ENCODE results near the gene TRAF2. TPM values are rescaled to one million over a fixed set of nuclear protein-coding genes. Genes with fewer than 3 reads are reported as not detected.

Gene TRAF2
- total and polyA plus RNA-seq, 2 of the 13 experiments (the other 11 are each of a cell fraction or from before 2014, with no cell fraction given) = 12.4 to 13.6 TPM

- TF ChIP-seq ZNF609 (CRISPR knock-in tag; IDR thresholded peaks at IDR 0.05; ENCODE audit: borderline replicate concordance) (peak; percentile 46; the same call in 1 of the 2 replicates), CBX1 (IDR thresholded peaks at IDR 0.05; ENCODE audit: low read depth) (peak; percentile 24), BHLHE40 (IDR thresholded peaks at IDR 0.05; ENCODE audit: low read length) (peak; percentile 59; the same call in 1 of the 2 replicates), ZNF274 (CRISPR knock-in tag; IDR thresholded peaks at IDR 0.05) (peak; percentile 65; the same call in 1 of the 2 replicates), ZNF850 (CRISPR knock-in tag; conservative IDR thresholded peaks at IDR 0.05) (0 out of 2 replicates have a peak, but pooled peaks have one; percentile 55), ZBTB34 (CRISPR knock-in tag; IDR thresholded peaks at IDR 0.05) (0 out of 2 replicates have a peak, but pooled peaks have one; percentile 57), UBTF (CRISPR knock-in tag; IDR thresholded peaks at IDR 0.05) (peak; percentile 78), HOXA3 (CRISPR knock-in tag; IDR thresholded peaks at IDR 0.05) (peak; percentile 57), PAXIP1 (CRISPR knock-in tag; conservative IDR thresholded peaks at IDR 0.05) (peak; percentile 57), FOXK1 (CRISPR knock-in tag; IDR thresholded peaks at IDR 0.05; ENCODE audit: borderline replicate concordance, low read depth) (0 out of 2 replicates have a peak, but pooled peaks have one; percentile 13), HINFP (CRISPR knock-in tag; IDR thresholded peaks at IDR 0.05; ENCODE audit: low read depth) (0 out of 2 replicates have a peak, but pooled peaks have one; percentile 56), GMEB1 (CRISPR knock-in tag; IDR thresholded peaks at IDR 0.05; ENCODE audit: borderline replicate concordance) (0 out of 2 replicates have a peak, but pooled peaks have one; percentile 41)
These were observed 43.9 kb upstream of the TRAF2 start, which contains the start of gene AJM1 (continued) for GRCh38 chr9:136842380-136842948.
